ENCODE data around the gene PRDM16.

Gene PRDM16

GRCh38 chr1:3375245-3375644 is 306.2 kb downstream of the PRDM16 start:
- no peak for DNase-seq (ENCODE audit: low read depth)

- no peak for DNase-seq (ENCODE audit: low read depth)
These were observed 308.2 kb downstream of the PRDM16 start for GRCh38 chr1:3377166-3377565.

- no peak for DNase-seq (ENCODE audit: low read depth)
These were observed 308.7 kb downstream of the PRDM16 start for GRCh38 chr1:3377604-3378279.

GRCh38 chr1:3378411-3379208 is 309.6 kb downstream of the PRDM16 start:
- no peak for DNase-seq (ENCODE audit: low read depth)

GRCh38 chr1:3379934-3380333 is 310.9 kb downstream of the PRDM16 start:
- no peak for DNase-seq (ENCODE audit: low read depth)

GRCh38 chr1:3380469-3380868 is 311.5 kb downstream of the PRDM16 start:
- no peak for DNase-seq (ENCODE audit: low read depth)

- no peak for DNase-seq (ENCODE audit: low read depth)
These were observed 312.9 kb downstream of the PRDM16 start for GRCh38 chr1:3381901-3382300.

- no peak for DNase-seq (ENCODE audit: low read depth)
These were observed 313.5 kb downstream of the PRDM16 start for GRCh38 chr1:3382326-3383057.

- no peak for DNase-seq (ENCODE audit: low read depth)
These were observed 314.7 kb downstream of the PRDM16 start for GRCh38 chr1:3383679-3384078.

GRCh38 chr1:3384407-3384806 is 315.4 kb downstream of the PRDM16 start:
- DNase-seq (ENCODE audit: low read depth): no peak

- no peak for DNase-seq (ENCODE audit: low read depth)
These were observed 317.4 kb downstream of the PRDM16 start for GRCh38 chr1:3386205-3387002.

- no peak for DNase-seq (ENCODE audit: low read depth)
These were observed 318.4 kb downstream of the PRDM16 start for GRCh38 chr1:3387401-3387800.

- no peak for DNase-seq (ENCODE audit: low read depth)
These were observed 320.3 kb downstream of the PRDM16 start for GRCh38 chr1:3389093-3389833.

GRCh38 chr1:3390291-3390690 is 321.3 kb downstream of the PRDM16 start:
- no peak for DNase-seq (ENCODE audit: low read depth)

- no peak for DNase-seq (ENCODE audit: low read depth)
These were observed 322.7 kb downstream of the PRDM16 start for GRCh38 chr1:3391711-3392110.

GRCh38 chr1:3393024-3393986 is 324.3 kb downstream of the PRDM16 start:
- DNase-seq (ENCODE audit: low read depth): no peak

- no peak for DNase-seq (ENCODE audit: low read depth)
These were observed 325.3 kb downstream of the PRDM16 start for GRCh38 chr1:3393987-3394920.

- DNase-seq (ENCODE audit: low read depth): no peak
These were observed 327.4 kb downstream of the PRDM16 start for GRCh38 chr1:3396411-3396810.

GRCh38 chr1:3397311-3397710 is 328.3 kb downstream of the PRDM16 start:
- no peak for DNase-seq (ENCODE audit: low read depth)
